ENCODE measurements around the gene NIT1. TPM values are rescaled to one million over a fixed set of nuclear protein-coding genes. Genes with fewer than 3 reads are reported as not detected.
A peak's percentile ranks its signal among the peaks of the same experiment; 100 is the strongest.

The NIT1 gene
- total and polyA plus RNA-seq, 2 of the 8 experiments (the other 6 are each of a cell fraction or from before 2014, with no cell fraction given), result 33.0 to 40.4 TPM

DNA sequence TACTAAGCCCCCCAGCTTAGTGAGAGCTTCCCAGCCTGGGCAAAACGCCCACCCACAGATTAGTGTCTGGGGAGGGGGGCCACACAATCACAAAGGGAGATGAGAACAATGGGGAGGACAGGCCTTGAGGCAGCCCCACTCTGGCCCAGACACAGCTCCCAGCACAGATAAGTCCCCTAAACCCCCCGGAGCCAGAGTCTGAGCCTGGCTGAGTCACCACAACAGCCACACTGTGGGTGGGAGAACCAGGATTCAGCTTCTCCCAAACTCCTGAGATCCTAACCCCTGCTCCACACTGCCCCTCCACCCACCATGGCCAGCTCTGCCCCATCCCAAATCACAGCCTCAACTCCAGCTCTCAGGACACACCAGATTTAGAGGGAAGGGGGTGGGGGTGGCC, 32.7 kb upstream of the NIT1 start:
- H4K5ac ChIP-seq (ENCODE audit: insufficient read length, low read depth, low read length), result no peak overlapping the region
- peaks cover 2% of the 10 kb centered on the region; the same call in 1 of the 2 replicates for H3K23me2 ChIP-seq (ENCODE audit: low read depth, low read length)
- H2AK5ac ChIP-seq (ENCODE audit: low read depth, low read length), result no peak overlapping the region
- no peak overlapping the region for H4K91ac ChIP-seq (replicated peaks; ENCODE audit: insufficient read length, low read length)
- ChIA-PET POLR2A (ENCODE audit: partially characterized antibody) (interaction anchor here (1.4 to 1.9 kb wide), 3 partner anchors 11 to 15 kb away, joined by 4 to 7 read pairs (median 5); partner anchors contain the start of genes ARHGAP30 and KLHDC9), CTCF (ENCODE audit: partially characterized antibody) (interaction anchor here (1.1 to 11.9 kb wide), 4 partner anchors 13 to 43 kb away, joined by 3 to 156 read pairs (median 50); partner anchors contain the start of genes ARHGAP30 and KLHDC9)
- H3K4ac ChIP-seq (replicated peaks; ENCODE audit: insufficient read length, low read depth, low read length), result no peak overlapping the region
- H3K4me3 ChIP-seq (ENCODE audit: extremely low read depth in 1 of 4, insufficient read depth in 2 of 4, low read depth in 3 of 4, low read length in 4 of 4), result no peak overlapping the region
- no peak overlapping the region for H2AFZ ChIP-seq (ENCODE audit: low read length)
- 0 out of 2 replicates have a peak overlapping the region, but pooled peaks have one; percentile 81 for H2BK15ac ChIP-seq (ENCODE audit: low read length)
- DNase-seq (ENCODE audit: low read depth in 1 of 2, low spot score in 2 of 2) (no peak), FAIRE-seq (no peak)
- no peak overlapping the region for H3K23ac ChIP-seq (ENCODE audit: insufficient read length)
- H2BK120ac ChIP-seq (replicated peaks; ENCODE audit: low read depth, low read length), result no peak overlapping the region
- H3K18ac ChIP-seq (ENCODE audit: extremely low read depth, low read length), result no peak overlapping the region
- H3K79me1 ChIP-seq (ENCODE audit: low read depth, low read length), result no peaks in the 10 kb centered on the region
- 86% methylated on average over 2 of the region's 2 CpGs; no CpG with 5 or more reads in 1 of the 2 experiments for WGBS, 2 experiments (ENCODE audit: extremely low coverage in 1 of 2, insufficient coverage in 1 of 2, insufficient read length in 1 of 2, insufficient replicate concordance in 2 of 2, low coverage in 1 of 2, low lambda C conversion rate in 2 of 2, missing lambda C conversion rate in 1 of 2)
- no peaks in the 10 kb centered on the region for H3K79me2 ChIP-seq (ENCODE audit: control insufficient read depth in 1 of 2, insufficient read depth in 2 of 2, low read length in 2 of 2)
- no peak overlapping the region for H3K27ac ChIP-seq (ENCODE audit: low read depth, low read length)
- H3K4me2 ChIP-seq (ENCODE audit: insufficient read depth in 1 of 2, low read depth in 2 of 2, low read length in 2 of 2), result no peak overlapping the region
- H2BK5ac ChIP-seq (ENCODE audit: low read depth, low read length), result no peak overlapping the region
- no peak overlapping the region for H3K14ac ChIP-seq (ENCODE audit: insufficient read length)
- 0 out of 2 replicates have a peak overlapping the region, but pooled peaks have one; percentile 9 for H4K8ac ChIP-seq (ENCODE audit: extremely low read depth, insufficient read depth, low read length)
- H3K36me3 ChIP-seq (ENCODE audit: control insufficient read depth in 2 of 4, insufficient read depth in 4 of 4, low read length in 3 of 4), result no peaks in the 10 kb centered on the region
- peaks cover 0 to 12% (median 0%) of the 10 kb centered on the region in 4 experiments; a peak in 3 of 7 replicates for H3K4me1 ChIP-seq (replicated peaks in 1 of 4; ENCODE audit: control insufficient read depth in 3 of 4, insufficient read depth in 4 of 4, low read length in 3 of 4)
- H3K56ac ChIP-seq (replicated peaks; ENCODE audit: insufficient read length, low read depth, low read length), result no peak overlapping the region
- H4K20me1 ChIP-seq (replicated peaks in 1 of 2; ENCODE audit: control insufficient read depth in 1 of 2, insufficient read depth in 2 of 2, low read length in 2 of 2), result no peaks in the 10 kb centered on the region
- no peak overlapping the region for H3K9ac ChIP-seq (replicated peaks in 1 of 4; ENCODE audit: extremely low read depth in 1 of 4, low read depth in 3 of 4, low read length in 3 of 4)
- no peak overlapping the region for H2BK12ac ChIP-seq (ENCODE audit: low read depth, low read length)
- H3K27me3 ChIP-seq (replicated peaks in 1 of 4; ENCODE audit: control insufficient read depth in 3 of 4, extremely low read depth in 1 of 4, insufficient read depth in 3 of 4, low read length in 3 of 4), result no peaks in the 10 kb centered on the region
- no peaks in the 10 kb centered on the region for H3K9me3 ChIP-seq (ENCODE audit: insufficient read depth in 2 of 2, low read depth in 1 of 2, low read length in 1 of 2)
- no peak overlapping the region for H2BK20ac ChIP-seq (ENCODE audit: low read length)
- TF ChIP-seq TCF12 (IDR thresholded peaks at IDR 0.05; ENCODE audit: low read depth, low read length) (no peak), SP1 (IDR thresholded peaks at IDR 0.05; ENCODE audit: low read depth, low read length) (no peak), PHF8 (conservative IDR thresholded peaks at IDR 0.05; ENCODE audit: low read depth, low read length) (no peak), ATF3 (IDR thresholded peaks at IDR 0.05; ENCODE audit: insufficient read depth, low read depth, low read length) (no peak), SP2 (IDR thresholded peaks at IDR 0.05; ENCODE audit: low read length) (no peak), CHD1 (IDR thresholded peaks at IDR 0.05; ENCODE audit: low read depth, low read length) (no peak), CBX5 (IDR thresholded peaks at IDR 0.05; ENCODE audit: low read depth, low read length) (no peak), EP300 (IDR thresholded peaks at IDR 0.05; ENCODE audit: borderline replicate concordance in 1 of 2, low read depth in 2 of 2, low read length in 2 of 2) (no peak), EZH2 (IDR thresholded peaks at IDR 0.05; ENCODE audit: low read depth, low read length, severe bottlenecking) (no peak), MAX (IDR thresholded peaks at IDR 0.05) (no peak), NRF1 (IDR thresholded peaks at IDR 0.05; ENCODE audit: low read depth, low read length) (no peak), RAD21 (IDR thresholded peaks at IDR 0.05 in 1 of 2, conservative IDR thresholded peaks at IDR 0.05 in 1 of 2; ENCODE audit: low read depth in 2 of 2, low read length in 2 of 2) (no peak)

Data from H1 (cell line).